ENCODE measurements around the gene TIGD6.
"Not testable (repeated sequence)": the region's sequence is repeated elsewhere in the genome, so short reads cannot be mapped to it uniquely, and the experiment has no call there.

The TIGD6 gene

DNA sequence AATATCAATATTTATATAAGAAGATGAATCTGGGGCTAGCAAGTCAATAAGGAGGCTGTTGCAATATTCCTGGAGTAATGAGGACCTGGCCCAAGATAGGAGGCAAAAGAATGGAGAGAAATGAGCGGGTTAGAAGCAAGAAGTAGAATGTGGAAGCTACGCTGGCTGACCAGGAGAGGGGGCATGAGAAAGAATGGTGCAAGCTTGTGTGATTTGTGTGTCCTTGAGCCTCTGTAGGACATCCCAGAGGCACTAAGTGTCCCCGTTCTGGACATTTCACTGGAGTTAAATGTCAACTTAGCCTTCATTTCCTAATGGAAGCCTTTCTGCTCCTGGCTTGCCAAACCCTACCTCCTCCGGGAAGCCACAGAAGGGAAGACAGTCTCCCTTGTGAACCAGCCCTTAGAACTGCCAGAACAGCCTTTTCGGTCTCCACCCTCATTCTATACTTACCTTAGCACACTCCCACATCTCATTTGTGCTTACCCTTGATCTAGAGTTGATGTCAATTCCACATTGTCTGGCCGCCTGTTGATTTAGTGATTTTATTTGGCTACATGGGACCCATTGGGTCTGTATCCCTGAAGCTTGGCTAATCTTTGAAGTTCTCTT is 49.2 kb downstream of the TIGD6 start:
- Histone ChIP-seq H3K9ac (ENCODE audit: low read length in 5 of 5) (no peak overlapping the region), H3K27ac (ENCODE audit: low read depth, low read length) (no peak overlapping the region), H3K9me3 (ENCODE audit: control insufficient read depth in 5 of 5, low read length in 5 of 5) (no peaks in the 10 kb centered on the region), H3K36me3 (ENCODE audit: control insufficient read depth in 5 of 5, insufficient read depth in 5 of 5, low read length in 5 of 5) (no peaks in the 10 kb centered on the region), H3K4me3 (ENCODE audit: low read depth in 1 of 5, low read length in 5 of 5) (no peak overlapping the region), H3K27me3 (ENCODE audit: control insufficient read depth in 5 of 5, insufficient read depth in 4 of 5, low read length in 5 of 5) (no peaks in the 10 kb centered on the region), H3K4me1 (ENCODE audit: control insufficient read depth in 5 of 5, insufficient read depth in 5 of 5, low read length in 5 of 5) (no peaks in the 10 kb centered on the region)

DNA sequence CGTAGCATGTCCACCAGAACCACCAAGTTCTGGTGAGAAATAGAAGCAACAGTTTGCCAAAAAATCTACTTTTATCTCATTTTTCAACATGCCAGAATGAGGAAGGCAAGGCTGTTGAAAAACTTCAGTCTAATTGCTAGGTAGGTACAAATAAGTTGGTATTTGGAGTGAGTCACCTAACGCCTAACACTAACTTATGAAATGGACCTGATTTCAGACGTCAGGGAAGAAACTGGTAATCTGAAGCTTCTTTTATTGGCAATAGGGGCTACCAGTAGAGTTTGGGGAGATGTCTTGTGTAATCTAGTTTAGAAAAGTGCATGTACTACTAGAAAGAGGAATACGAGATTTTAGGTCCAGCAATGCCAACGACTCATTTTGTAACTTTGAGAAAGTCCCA is 51.5 kb downstream of the TIGD6 start:
- Histone ChIP-seq H3K4me3 (ENCODE audit: low read depth in 1 of 5, low read length in 5 of 5) (no peak overlapping the region), H3K9ac (ENCODE audit: low read length in 5 of 5) (no peak overlapping the region), H3K27me3 (ENCODE audit: control insufficient read depth in 5 of 5, insufficient read depth in 4 of 5, low read length in 5 of 5) (no peaks in the 10 kb centered on the region), H3K4me1 (ENCODE audit: control insufficient read depth in 5 of 5, insufficient read depth in 5 of 5, low read length in 5 of 5) (no peaks in the 10 kb centered on the region), H3K36me3 (ENCODE audit: control insufficient read depth in 5 of 5, insufficient read depth in 5 of 5, low read length in 5 of 5) (no peaks in the 10 kb centered on the region), H3K9me3 (ENCODE audit: control insufficient read depth in 5 of 5, low read length in 5 of 5) (no peaks in the 10 kb centered on the region), H3K27ac (ENCODE audit: low read depth, low read length) (no peak overlapping the region)

DNA sequence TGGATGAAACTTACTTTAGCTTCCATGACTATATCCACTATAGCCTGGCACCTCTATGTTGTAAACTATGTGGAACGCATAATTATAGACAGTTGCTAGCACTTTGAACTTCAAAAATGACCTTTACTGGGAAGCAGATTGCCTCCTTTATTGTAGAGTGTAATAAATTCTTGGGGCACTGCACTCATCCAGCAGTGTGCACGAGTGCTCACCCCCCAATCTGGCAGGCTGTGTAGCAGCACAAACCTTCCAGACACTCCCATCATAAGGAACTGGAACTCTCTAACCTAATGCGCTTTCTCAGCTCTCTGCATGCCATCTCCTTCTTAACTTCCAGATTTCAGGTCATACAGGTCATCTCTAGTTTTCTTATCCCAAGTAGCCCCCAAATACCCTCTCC is 54.3 kb downstream of the TIGD6 start:
- Histone ChIP-seq H3K4me3 (ENCODE audit: low read depth in 1 of 5, low read length in 5 of 5) (no peak overlapping the region), H3K9me3 (ENCODE audit: control insufficient read depth in 5 of 5, low read length in 5 of 5) (no peaks in the 10 kb centered on the region), H3K27ac (ENCODE audit: low read depth, low read length) (no peak overlapping the region), H3K36me3 (ENCODE audit: control insufficient read depth in 5 of 5, insufficient read depth in 5 of 5, low read length in 5 of 5) (no peaks in the 10 kb centered on the region), H3K9ac (ENCODE audit: low read length in 5 of 5) (no peak overlapping the region), H3K27me3 (ENCODE audit: control insufficient read depth in 5 of 5, insufficient read depth in 4 of 5, low read length in 5 of 5) (no peaks in the 10 kb centered on the region), H3K4me1 (ENCODE audit: control insufficient read depth in 5 of 5, insufficient read depth in 5 of 5, low read length in 5 of 5) (no peaks in the 10 kb centered on the region)

DNA sequence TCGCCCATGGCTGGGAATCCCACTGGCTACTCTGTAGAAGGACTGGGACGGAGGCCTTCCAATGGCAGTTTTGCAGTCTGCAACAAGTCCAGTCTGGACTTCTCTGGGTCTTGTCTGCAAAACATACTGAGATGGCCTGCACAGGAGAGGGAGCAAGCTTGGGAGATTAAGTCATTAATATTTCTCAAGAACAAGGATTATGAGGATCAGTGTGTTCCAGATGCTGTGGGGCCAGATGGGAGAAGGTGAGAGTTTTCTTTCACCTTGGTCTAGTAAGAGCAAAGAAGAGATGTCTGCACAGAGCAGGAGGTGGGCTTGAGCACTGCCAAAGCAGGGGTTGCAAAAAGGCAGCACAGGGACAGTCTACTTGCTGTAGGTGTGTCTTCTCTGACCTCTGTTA is 55.8 kb downstream of the TIGD6 start, which contains the start of gene PDE6A:
PDE6A (minus strand) TSS at position 128 of the 400 bp plus-strand sequence; CDS start at position 8, 120 bp downstream.
- Histone ChIP-seq H3K4me3 (ENCODE audit: low read depth in 1 of 5, low read length in 5 of 5) (no peak within 1 kb of the TSS), H3K9me3 (ENCODE audit: control insufficient read depth in 5 of 5, low read length in 5 of 5) (no peaks in the 10 kb centered on the region), H3K27ac (ENCODE audit: low read depth, low read length) (no peak within 1 kb of the TSS), H3K9ac (ENCODE audit: low read length in 5 of 5) (no peak within 1 kb of the TSS), H3K36me3 (ENCODE audit: control insufficient read depth in 5 of 5, insufficient read depth in 5 of 5, low read length in 5 of 5) (no peaks in the 10 kb centered on the region), H3K27me3 (ENCODE audit: control insufficient read depth in 5 of 5, insufficient read depth in 4 of 5, low read length in 5 of 5) (no peaks in the 10 kb centered on the region), H3K4me1 (ENCODE audit: control insufficient read depth in 5 of 5, insufficient read depth in 5 of 5, low read length in 5 of 5) (peaks cover 0 to 4% (median 0%) of the 10 kb centered on the region in 5 donors)

DNA sequence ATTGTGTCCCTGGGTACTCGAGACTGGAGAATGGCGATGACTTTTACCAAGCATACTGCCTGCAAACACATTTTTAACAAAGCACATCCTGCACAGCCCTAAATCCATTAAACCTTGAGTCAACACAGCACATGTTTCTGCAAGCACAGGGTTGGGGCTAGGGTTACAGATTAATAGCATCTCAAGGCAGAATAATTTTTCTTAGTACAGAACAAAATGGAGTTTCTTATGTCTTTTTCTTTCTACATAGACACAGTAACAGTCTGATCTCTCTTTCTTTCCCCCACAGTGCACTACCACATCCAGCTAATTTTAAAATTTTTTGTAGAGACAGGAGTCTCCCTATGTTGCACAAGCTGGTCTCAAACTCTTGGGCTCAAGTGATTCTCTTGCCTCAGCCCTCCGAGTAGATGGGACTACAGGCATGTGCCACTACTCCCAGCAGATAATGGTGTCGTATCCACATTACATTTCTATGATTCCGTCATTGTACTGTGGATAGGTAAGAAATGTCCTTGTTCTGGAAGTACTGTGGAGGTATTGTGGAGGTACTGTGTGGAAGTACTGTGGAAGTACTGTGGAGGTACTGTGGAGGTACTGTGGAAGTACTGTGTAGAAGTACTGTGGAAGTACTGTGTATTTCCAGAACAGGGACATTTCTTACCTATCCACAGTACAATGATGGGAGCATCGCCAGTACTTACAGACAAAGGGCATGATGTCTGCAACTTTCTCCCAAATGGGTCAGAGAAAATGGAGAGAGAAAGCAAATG is 57.1 kb downstream of the TIGD6 start:
- H3K27me3 ChIP-seq (ENCODE audit: control insufficient read depth in 5 of 5, insufficient read depth in 4 of 5, low read length in 5 of 5); H3K27ac ChIP-seq (ENCODE audit: low read depth, low read length); H3K4me3 ChIP-seq (ENCODE audit: low read depth in 1 of 5, low read length in 5 of 5); H3K9ac ChIP-seq (ENCODE audit: low read length in 5 of 5); H3K4me1 ChIP-seq (ENCODE audit: control insufficient read depth in 5 of 5, insufficient read depth in 5 of 5, low read length in 5 of 5); H3K36me3 ChIP-seq (ENCODE audit: control insufficient read depth in 5 of 5, insufficient read depth in 5 of 5, low read length in 5 of 5); H3K9me3 ChIP-seq (ENCODE audit: control insufficient read depth in 5 of 5, low read length in 5 of 5): not testable (repeated sequence)
